Calu3 (cell line): ENCODE data around the gene PXDN. TPM values are rescaled to one million over a fixed set of nuclear protein-coding genes. Genes with fewer than 3 reads are reported as not detected.
A peak's percentile ranks its signal among the peaks of the same experiment; 100 is the strongest.
"Not testable (repeated sequence)": the region's sequence is repeated elsewhere in the genome, so short reads cannot be mapped to it uniquely, and the experiment has no call there.

ENCODE experiments used
- BruUV-seq: library from RNA; stranded (reverse); fragments of 400-500 nt; replicated peaks from 2 replicates; lab custom pipeline; 2021; lab: Mats Ljungman, UMichigan
- CTCF ChIA-PET: fragments of 300-600 bp; sonication (Branson Sonifier 250); formaldehyde crosslinking; loops from one replicate; lab custom pipeline; 2022; ENCODE audit warnings: antibody characterized with exemption; lab: Charles Lee
- DNase-seq: peaks from one replicate; pipeline ENCODE4 v3.0.0; 2022
- H3K27ac Mint-ChIP-seq: one replicate; pipeline ENCODE4 v1.8.0; 2022; ENCODE audit warnings: mixed read lengths; ENCODE audit not compliant: unreplicated experiment
- H3K27me3 Mint-ChIP-seq: one replicate; pipeline ENCODE4 v1.8.0; 2022; ENCODE audit warnings: mixed read lengths; ENCODE audit not compliant: unreplicated experiment
- H3K36me3 Mint-ChIP-seq: one replicate; pipeline ENCODE4 v1.8.0; 2022; ENCODE audit warnings: mild to moderate bottlenecking, moderate library complexity, mixed read lengths; ENCODE audit not compliant: insufficient read depth, unreplicated experiment
- H3K4me1 Mint-ChIP-seq: one replicate; pipeline ENCODE4 v1.8.0; 2022; ENCODE audit warnings: mild to moderate bottlenecking, low read depth, mixed read lengths; ENCODE audit not compliant: unreplicated experiment
- H3K4me3 Mint-ChIP-seq: one replicate; pipeline ENCODE4 v1.8.0; 2022; ENCODE audit warnings: mild to moderate bottlenecking, low read depth, moderate library complexity, mixed read lengths; ENCODE audit not compliant: unreplicated experiment
- H3K9me3 Mint-ChIP-seq: one replicate; pipeline ENCODE4 v1.8.0; 2022; ENCODE audit warnings: low read depth, mixed read lengths; ENCODE audit not compliant: unreplicated experiment
- CTCF ChIP-seq: fragments of 200-600 bp; IDR thresholded peaks from one replicate; pipeline ENCODE4 v1.8.0; 2022; ENCODE audit warnings: antibody characterized with exemption; ENCODE audit not compliant: unreplicated experiment
- intact Hi-C: fragments of 100-400 bp; cut with micrococcal nuclease; formaldehyde crosslinking; loops from one replicate; pipeline ENCODE4 v1.10.0; 2022; ENCODE audit not compliant: unreplicated experiment
- total RNA-seq: library from RNA; stranded (reverse); gene quantifications from 2 replicates; pipeline ENCODE4 v1.2.3, GENCODE V29; 2022

The PXDN gene
- total RNA-seq, 1 experiment from 2014 or later = not detected

- Mint-ChIP-seq H3K4me3 (no peak overlapping the region), H3K9me3 (peaks cover 15% of the 10 kb centered on the region), H3K27me3 (no peaks in the 10 kb centered on the region), H3K4me1 (no peaks in the 10 kb centered on the region), H3K36me3 (no peaks in the 10 kb centered on the region), H3K27ac (no peak overlapping the region)
- peak; percentile 54 for DNase-seq
- BruUV-seq = no TSS peak
- CTCF ChIA-PET = interaction anchor here (0.6 to 1.2 kb wide), 2 partner anchors 79 to 216 kb away, joined by 5 to 6 read pairs; no protein-coding TSS in a partner anchor
- intact Hi-C loops = no loop called here
- TF ChIP-seq CTCF = peak; percentile 30
These were observed 25.5 kb upstream of the PXDN start for GRCh38 chr2:1769703-1770422.

- Mint-ChIP-seq H3K4me1 (no peaks in the 10 kb centered on the region), H3K27me3 (no peaks in the 10 kb centered on the region), H3K9me3 (peaks cover 16% of the 10 kb centered on the region), H3K27ac (no peak overlapping the region), H3K4me3 (no peak overlapping the region), H3K36me3 (no peaks in the 10 kb centered on the region)
- BruUV-seq = no TSS peak
- DNase-seq = no peak
- CTCF ChIA-PET = no interaction called here
- no peak for TF ChIP-seq CTCF
- intact Hi-C loops = no loop called here
These were observed 23.8 kb upstream of the PXDN start for GRCh38 chr2:1767939-1768691.

- Mint-ChIP-seq H3K4me3 (no peak overlapping the region), H3K27ac (no peak overlapping the region), H3K36me3 (no peaks in the 10 kb centered on the region), H3K4me1 (no peaks in the 10 kb centered on the region), H3K9me3 (peaks cover 21% of the 10 kb centered on the region), H3K27me3 (no peaks in the 10 kb centered on the region)
- intact Hi-C loops = no loop called here
- DNase-seq = no peak
- CTCF ChIA-PET = no interaction called here
- no peak for TF ChIP-seq CTCF
- BruUV-seq = no TSS peak
These were observed 22.8 kb upstream of the PXDN start for GRCh38 chr2:1766851-1767811.

GRCh38 chr2:1766425-1766824 lies 22.1 kb upstream of the PXDN start:
- no TSS peak for BruUV-seq
- Mint-ChIP-seq H3K4me3 (no peak overlapping the region), H3K27me3 (no peaks in the 10 kb centered on the region), H3K36me3 (no peaks in the 10 kb centered on the region), H3K4me1 (no peaks in the 10 kb centered on the region), H3K27ac (no peak overlapping the region), H3K9me3 (peaks cover 20% of the 10 kb centered on the region)
- intact Hi-C loops = no loop called here
- CTCF ChIA-PET = no interaction called here
- DNase-seq = no peak
- TF ChIP-seq CTCF = no peak

- H3K4me1 Mint-ChIP-seq, H3K27ac Mint-ChIP-seq, H3K27me3 Mint-ChIP-seq, H3K4me3 Mint-ChIP-seq, CTCF ChIA-PET, BruUV-seq, intact Hi-C loops, DNase-seq, H3K36me3 Mint-ChIP-seq: not testable (repeated sequence)
- H3K9me3 Mint-ChIP-seq = peaks cover 18% of the 10 kb centered on the region
These were observed 20.9 kb upstream of the PXDN start for GRCh38 chr2:1765201-1765600.
